DMS114 treated with DMSO at 0.1 percent for 48 hours (cell line): Measurements from ENCODE around the gene NPBWR2.

ENCODE experiments used
- DNase-seq: peaks from one replicate; lab custom pipeline; 2025; ENCODE audit not compliant: unreplicated experiment; lab: John Stamatoyannopoulos, UW

NPBWR2 gene, protein sequence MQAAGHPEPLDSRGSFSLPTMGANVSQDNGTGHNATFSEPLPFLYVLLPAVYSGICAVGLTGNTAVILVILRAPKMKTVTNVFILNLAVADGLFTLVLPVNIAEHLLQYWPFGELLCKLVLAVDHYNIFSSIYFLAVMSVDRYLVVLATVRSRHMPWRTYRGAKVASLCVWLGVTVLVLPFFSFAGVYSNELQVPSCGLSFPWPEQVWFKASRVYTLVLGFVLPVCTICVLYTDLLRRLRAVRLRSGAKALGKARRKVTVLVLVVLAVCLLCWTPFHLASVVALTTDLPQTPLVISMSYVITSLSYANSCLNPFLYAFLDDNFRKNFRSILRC

GRCh38 chr20:64106981-64107735 is at the start of gene NPBWR2:
NPBWR2 (minus strand) TSS chr20:64107565; CDS start chr20:64106831, 734 bp downstream.
- no peak for DNase-seq

GRCh38 chr20:64156136-64156885 is 48.9 kb upstream of the NPBWR2 start:
- no peak for DNase-seq

DNA sequence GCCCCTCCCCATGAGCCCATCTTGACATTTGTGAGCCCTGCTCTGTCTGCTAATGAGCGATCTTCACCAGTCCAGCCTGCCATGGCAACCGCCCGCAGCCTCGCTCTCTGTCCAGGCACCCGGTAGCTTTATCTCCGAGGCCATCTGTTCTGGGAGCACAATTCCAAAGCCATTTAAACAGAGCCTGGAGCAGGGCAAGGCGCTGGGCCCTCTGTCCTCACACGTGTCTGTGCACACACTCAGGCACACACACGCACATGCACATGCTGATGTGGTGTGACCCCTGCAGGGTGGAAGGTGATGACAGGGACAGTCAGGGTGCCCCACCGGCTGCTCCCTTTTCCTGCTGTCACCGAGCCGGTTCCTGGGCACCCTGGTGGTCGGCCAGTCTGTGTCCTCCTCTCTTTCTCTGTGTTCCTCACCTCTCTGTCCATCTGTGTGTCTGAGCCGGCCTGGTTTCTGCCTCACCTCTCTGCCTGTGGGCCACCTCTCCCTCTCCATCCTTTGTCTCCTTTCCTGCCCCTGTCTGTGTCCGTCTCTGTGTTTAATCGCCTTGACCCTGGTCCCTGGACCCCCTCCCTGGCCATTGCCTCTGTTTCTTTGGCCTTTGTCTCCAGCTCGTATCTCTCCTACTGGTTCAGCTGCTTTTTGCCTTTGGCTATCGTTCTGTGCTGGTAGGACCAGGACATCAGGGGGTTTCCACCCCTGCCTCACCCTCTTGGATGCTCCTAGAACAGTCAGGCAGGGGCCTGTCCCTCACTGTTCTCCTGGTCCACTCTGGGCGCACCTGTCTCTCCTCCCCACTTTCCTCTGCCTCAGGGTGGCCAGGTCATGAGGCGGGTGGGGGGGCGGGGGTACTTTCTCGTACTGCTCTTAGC is 48.1 kb upstream of the NPBWR2 start:
- no peak for DNase-seq

- DNase-seq = no peak
These were observed 47.4 kb upstream of the NPBWR2 start for GRCh38 chr20:64154590-64155257.

GRCh38 chr20:64153861-64154589 is 46.7 kb upstream of the NPBWR2 start:
- no peak for DNase-seq

GRCh38 chr20:64153410-64153809 is 46.0 kb upstream of the NPBWR2 start:
- no peak for DNase-seq

DNA sequence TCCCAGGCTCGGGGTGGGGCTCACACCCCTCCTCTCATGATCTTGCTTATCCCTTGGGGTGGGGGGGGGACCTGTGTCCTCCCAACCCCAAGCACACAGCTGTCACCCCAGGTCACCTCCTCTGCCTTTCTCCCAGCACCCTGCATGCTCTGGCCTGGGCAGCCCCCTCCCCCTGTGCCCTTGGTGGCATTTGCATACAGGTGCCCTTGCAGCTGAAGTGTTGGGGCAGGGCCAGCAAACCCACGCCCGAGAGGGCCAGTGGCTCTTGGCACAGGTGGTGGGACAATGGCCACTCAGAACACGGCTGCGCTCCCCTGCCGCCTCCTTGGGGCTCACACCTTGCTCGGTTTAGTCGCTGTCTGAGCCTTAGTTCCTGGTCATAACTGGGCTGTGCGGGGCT is 45.5 kb upstream of the NPBWR2 start:
- DNase-seq = no peak

GRCh38 chr20:64151633-64152530 is 44.5 kb upstream of the NPBWR2 start:
- DNase-seq = no peak

DNA sequence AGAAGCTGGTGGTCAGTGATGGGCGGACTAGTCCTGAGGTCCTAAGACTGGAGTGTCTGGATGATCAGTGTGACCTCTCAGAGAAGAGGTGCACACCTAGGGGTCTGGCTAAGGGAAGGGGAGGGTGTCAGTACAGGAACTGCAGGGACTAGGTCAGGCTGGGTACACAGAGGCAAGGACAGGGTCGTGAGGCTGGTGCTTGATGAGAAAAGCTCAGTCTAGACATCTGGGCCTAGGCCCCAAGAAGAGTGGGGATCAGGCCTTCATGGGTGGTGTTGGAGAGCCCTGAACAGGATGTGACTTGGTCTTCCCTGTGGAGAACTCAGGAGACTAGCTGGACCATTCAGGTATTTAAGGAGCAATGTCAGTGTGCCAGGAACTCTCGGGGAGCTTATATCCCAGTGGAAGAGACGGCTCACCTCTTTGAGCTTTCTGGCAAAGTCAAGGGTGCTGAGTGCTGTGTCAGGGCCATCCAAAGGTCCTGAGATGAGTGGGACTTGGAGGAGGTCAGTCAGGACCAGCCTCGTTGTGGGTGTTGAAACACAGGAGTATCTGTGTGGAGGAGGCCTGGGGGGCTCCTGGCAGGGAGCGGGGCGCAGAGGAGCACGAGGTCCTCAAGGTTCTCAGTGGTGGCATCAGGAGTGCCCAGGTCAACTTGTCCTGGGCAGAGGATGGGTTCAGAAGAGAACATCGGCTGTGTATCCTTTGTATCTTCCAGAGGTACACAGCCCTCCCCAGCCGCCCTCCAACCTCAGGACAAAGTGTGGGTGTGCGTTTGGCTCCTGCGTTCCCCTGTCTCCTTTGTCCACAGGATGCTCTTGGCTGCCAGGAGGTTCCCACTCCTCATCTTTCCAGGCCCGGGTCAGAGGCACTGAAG is 43.6 kb upstream of the NPBWR2 start:
- no peak for DNase-seq

GRCh38 chr20:64149809-64150560 is 42.6 kb upstream of the NPBWR2 start:
- DNase-seq = no peak

DNA sequence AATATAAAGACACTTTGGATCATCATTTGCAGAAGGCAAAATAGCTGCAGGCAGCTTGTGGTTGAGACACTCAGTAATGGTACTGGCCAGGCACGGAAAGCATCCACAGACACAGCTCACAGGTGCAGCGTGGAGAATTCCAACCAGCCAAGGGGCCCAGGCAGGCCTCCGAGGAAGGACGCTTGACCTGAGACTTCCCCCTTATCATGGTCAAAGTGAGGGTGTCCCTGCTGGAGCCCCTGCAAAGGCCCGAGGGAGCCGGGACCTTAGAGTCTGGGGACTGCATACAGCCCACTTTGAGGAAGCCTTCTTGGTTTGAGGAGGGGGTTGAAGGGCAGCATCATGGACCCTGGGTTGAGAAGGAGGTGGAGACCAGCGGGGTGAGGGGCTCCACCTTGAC is 41.8 kb upstream of the NPBWR2 start:
- no peak for DNase-seq

GRCh38 chr20:64148581-64148980 is 41.2 kb upstream of the NPBWR2 start:
- DNase-seq = no peak

GRCh38 chr20:64146936-64147477 is 39.6 kb upstream of the NPBWR2 start:
- DNase-seq = no peak

- no peak for DNase-seq
These were observed 39.1 kb upstream of the NPBWR2 start for GRCh38 chr20:64146301-64146935.

DNA sequence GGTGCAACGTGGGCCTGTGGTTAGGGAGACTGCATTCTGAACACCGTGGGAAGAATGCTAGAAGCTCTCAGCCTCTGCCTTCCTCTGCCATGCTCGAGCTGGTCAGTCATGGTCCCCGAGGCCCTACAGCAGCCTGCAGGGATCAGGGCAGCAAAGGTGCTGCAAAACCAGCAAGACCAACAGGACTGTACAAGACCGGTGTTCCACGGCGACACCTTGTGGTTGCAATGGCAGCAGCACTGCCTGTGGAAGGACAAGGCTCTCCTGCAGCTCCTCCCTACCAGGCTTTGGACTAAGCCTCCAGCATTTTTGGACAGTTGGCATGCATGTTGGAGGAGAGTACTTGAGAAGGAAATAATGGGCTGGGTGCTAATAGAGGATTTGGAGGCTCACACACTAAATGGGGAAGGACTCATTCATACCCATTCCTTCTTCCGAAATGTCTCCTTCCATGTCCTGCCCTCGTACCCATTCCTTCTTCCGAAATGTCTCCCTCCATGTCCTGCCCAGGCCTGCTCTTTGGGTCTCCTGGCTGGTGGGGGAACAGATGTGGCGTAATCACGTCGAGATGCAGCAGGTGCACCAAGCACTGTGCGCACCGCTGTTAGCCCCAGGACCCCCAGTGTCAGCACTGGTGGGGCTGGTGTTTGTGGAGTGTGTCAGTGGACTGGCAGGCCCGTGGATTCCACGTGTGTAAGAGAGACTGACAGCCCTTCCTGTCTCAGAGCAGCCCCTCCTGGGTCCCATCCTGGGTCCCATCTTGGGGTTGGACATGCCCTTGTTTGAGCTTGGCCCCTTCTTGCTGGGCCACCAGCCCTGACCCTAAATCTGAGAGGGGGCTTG is 38.3 kb upstream of the NPBWR2 start:
- no peak for DNase-seq
